Parathyroid adenoma (tissue), 2 donors: ENCODE measurements around the gene LAYN.

Source experiments
- H2AFZ ChIP-seq: fragments of 300-600 bp; sonication (generic); one replicate; pipeline ENCODE4 v1.7.0; 2017; ENCODE audit warnings: antibody characterized with exemption, mild to moderate bottlenecking
- H3K27ac ChIP-seq: fragments of 300-600 bp; sonication (generic); one replicate; pipeline ENCODE4 v1.7.0; 2017
- H3K27me3 ChIP-seq: fragments of 300-600 bp; sonication (generic); one replicate; pipeline ENCODE4 v1.7.0; 2017; ENCODE audit warnings: low read length; ENCODE audit not compliant: control insufficient read depth, insufficient read depth
- H3K36me3 ChIP-seq: fragments of 300-600 bp; sonication (generic); one replicate; pipeline ENCODE4 v1.7.0; 2017; ENCODE audit warnings: low read length; ENCODE audit not compliant: control insufficient read depth, insufficient read depth
- H3K4me1 ChIP-seq: fragments of 300-600 bp; sonication (generic); one replicate; pipeline ENCODE4 v1.7.0; 2017; ENCODE audit warnings: control low read depth
- H3K4me2 ChIP-seq: fragments of 300-600 bp; sonication (generic); one replicate; pipeline ENCODE4 v1.7.0; 2017; ENCODE audit warnings: low read length
- H3K4me3 ChIP-seq: fragments of 300-600 bp; sonication (generic); one replicate; pipeline ENCODE4 v1.7.0; 2017; ENCODE audit warnings: low read depth, low read length
- H3K79me2 ChIP-seq: fragments of 300-600 bp; sonication (generic); one replicate; pipeline ENCODE4 v1.7.0; 2017; ENCODE audit warnings: control low read depth
- H3K9ac ChIP-seq: fragments of 300-600 bp; sonication (generic); one replicate; pipeline ENCODE4 v1.7.0; 2017; ENCODE audit warnings: mild to moderate bottlenecking
- H3K9me3 ChIP-seq: fragments of 300-600 bp; sonication (generic); one replicate; pipeline ENCODE4 v1.7.0; 2017; ENCODE audit warnings: low read length; ENCODE audit not compliant: control insufficient read depth
- CTCF ChIP-seq: fragments of 300-600 bp; sonication (generic); IDR thresholded peaks from one replicate; pipeline ENCODE4 v1.7.0; 2017; ENCODE audit warnings: antibody characterized with exemption, mild to moderate bottlenecking
- donor health status: primary hyperparathyroidism.

Gene LAYN

GRCh38 chr11:111557425-111558111 lies 17.0 kb downstream of the LAYN start:
- Histone ChIP-seq H3K27me3 (no peaks in the 10 kb centered on the region), H3K4me1 (no peaks in the 10 kb centered on the region), H3K4me2 (no peak overlapping the region), H2AFZ (no peak overlapping the region), H3K79me2 (no peaks in the 10 kb centered on the region), H3K9ac (no peak overlapping the region), H3K4me3 (no peak overlapping the region), H3K27ac (no peak overlapping the region), H3K36me3 (no peaks in the 10 kb centered on the region), H3K9me3 (no peaks in the 10 kb centered on the region)
- TF ChIP-seq CTCF: no peak

- H3K4me2 ChIP-seq: no peak overlapping the region
- H3K36me3 ChIP-seq: no peaks in the 10 kb centered on the region
- no peak overlapping the region for H2AFZ ChIP-seq
- no peak overlapping the region for H3K9ac ChIP-seq
- no peaks in the 10 kb centered on the region for H3K79me2 ChIP-seq
- no peaks in the 10 kb centered on the region for H3K4me1 ChIP-seq
- H3K4me3 ChIP-seq: no peak overlapping the region
- no peaks in the 10 kb centered on the region for H3K9me3 ChIP-seq
- no peaks in the 10 kb centered on the region for H3K27me3 ChIP-seq
- no peak for TF ChIP-seq CTCF
- H3K27ac ChIP-seq: no peak overlapping the region
Measured at GRCh38 chr11:111559800-111560464, 19.4 kb downstream of the LAYN start.

GRCh38 chr11:111560800-111561199 lies 20.3 kb downstream of the LAYN start:
- H3K36me3 ChIP-seq: no peaks in the 10 kb centered on the region
- H3K4me2 ChIP-seq: no peak overlapping the region
- H3K27ac ChIP-seq: no peak overlapping the region
- H3K9me3 ChIP-seq: no peaks in the 10 kb centered on the region
- no peak for TF ChIP-seq CTCF
- no peaks in the 10 kb centered on the region for H3K4me1 ChIP-seq
- H3K4me3 ChIP-seq: no peak overlapping the region
- H3K27me3 ChIP-seq: no peaks in the 10 kb centered on the region
- H3K79me2 ChIP-seq: no peaks in the 10 kb centered on the region
- H3K9ac ChIP-seq: no peak overlapping the region
- H2AFZ ChIP-seq: no peak overlapping the region

GRCh38 chr11:111561306-111561705 lies 20.8 kb downstream of the LAYN start:
- Histone ChIP-seq H3K4me1 (no peaks in the 10 kb centered on the region), H3K4me2 (no peak overlapping the region), H3K4me3 (no peak overlapping the region), H2AFZ (no peak overlapping the region), H3K36me3 (no peaks in the 10 kb centered on the region), H3K27ac (no peak overlapping the region), H3K27me3 (no peaks in the 10 kb centered on the region), H3K79me2 (no peaks in the 10 kb centered on the region), H3K9me3 (no peaks in the 10 kb centered on the region), H3K9ac (no peak overlapping the region)
- TF ChIP-seq CTCF: no peak
